ENCODE results near the gene DEFB129. TPM values are rescaled to one million over a fixed set of nuclear protein-coding genes. Genes with fewer than 3 reads are reported as not detected.
"Not testable (repeated sequence)": the region's sequence is repeated elsewhere in the genome, so short reads cannot be mapped to it uniquely, and the experiment has no call there.

Gene DEFB129
- total and polyA plus RNA-seq, 7 donors = not detected

DNA sequence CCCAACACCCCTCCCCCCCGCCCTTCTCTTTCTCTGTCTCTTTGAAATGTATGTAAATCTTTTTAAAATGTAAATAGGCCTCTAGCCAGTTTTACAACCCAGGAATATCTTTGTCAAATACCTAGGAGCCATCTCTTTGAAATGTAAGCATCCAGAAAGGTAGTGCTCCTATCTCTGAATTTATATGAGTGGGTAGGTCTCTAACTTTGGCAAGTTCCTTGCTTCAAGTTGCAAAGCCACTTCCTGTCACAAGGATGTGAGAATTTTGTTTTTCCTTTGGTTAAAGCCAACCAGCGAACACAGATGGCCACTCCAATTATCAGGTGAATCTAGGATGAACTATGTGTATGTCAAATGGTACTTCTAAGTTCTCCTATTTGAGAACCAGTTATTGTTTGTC lies 24.3 kb downstream of the DEFB129 start:
- Histone ChIP-seq H3K36me3 (ENCODE audit: insufficient read depth in 1 of 2, low read depth in 1 of 2) (no peaks in the 10 kb centered on the region), H3K27me3 (ENCODE audit: insufficient read depth in 3 of 3, low read length in 2 of 3) (peaks cover 0 to 4% (median 0%) of the 10 kb centered on the region in 3 donors), H3K4me3 (no peak overlapping the region), H3K9me3 (no peaks in the 10 kb centered on the region), H3K4me1 (no peaks in the 10 kb centered on the region), H3K27ac (no peak overlapping the region)
- TF ChIP-seq, protein P1, sequence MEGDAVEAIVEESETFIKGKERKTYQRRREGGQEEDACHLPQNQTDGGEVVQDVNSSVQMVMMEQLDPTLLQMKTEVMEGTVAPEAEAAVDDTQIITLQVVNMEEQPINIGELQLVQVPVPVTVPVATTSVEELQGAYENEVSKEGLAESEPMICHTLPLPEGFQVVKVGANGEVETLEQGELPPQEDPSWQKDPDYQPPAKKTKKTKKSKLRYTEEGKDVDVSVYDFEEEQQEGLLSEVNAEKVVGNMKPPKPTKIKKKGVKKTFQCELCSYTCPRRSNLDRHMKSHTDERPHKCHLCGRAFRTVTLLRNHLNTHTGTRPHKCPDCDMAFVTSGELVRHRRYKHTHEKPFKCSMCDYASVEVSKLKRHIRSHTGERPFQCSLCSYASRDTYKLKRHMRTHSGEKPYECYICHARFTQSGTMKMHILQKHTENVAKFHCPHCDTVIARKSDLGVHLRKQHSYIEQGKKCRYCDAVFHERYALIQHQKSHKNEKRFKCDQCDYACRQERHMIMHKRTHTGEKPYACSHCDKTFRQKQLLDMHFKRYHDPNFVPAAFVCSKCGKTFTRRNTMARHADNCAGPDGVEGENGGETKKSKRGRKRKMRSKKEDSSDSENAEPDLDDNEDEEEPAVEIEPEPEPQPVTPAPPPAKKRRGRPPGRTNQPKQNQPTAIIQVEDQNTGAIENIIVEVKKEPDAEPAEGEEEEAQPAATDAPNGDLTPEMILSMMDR (IDR thresholded peaks at IDR 0.05) = no peak
- 29 to 41% (median 40%) methylated on average over 2 of the region's 2 CpGs for WGBS, 3 donors
- intact Hi-C loops (cut with DNase I) = no loop called here
- no peak for DNase-seq
- ATAC-seq = no peak

GRCh38 chr20:252801-253200 lies 25.7 kb downstream of the DEFB129 start:
- Histone ChIP-seq H3K4me1 (no peaks in the 10 kb centered on the region), H3K27me3 (ENCODE audit: insufficient read depth in 3 of 3, low read length in 2 of 3) (peaks cover 0 to 4% (median 0%) of the 10 kb centered on the region in 3 donors), H3K4me3 (no peak overlapping the region), H3K27ac (no peak overlapping the region), H3K9me3 (no peaks in the 10 kb centered on the region), H3K36me3 (ENCODE audit: insufficient read depth in 1 of 2, low read depth in 1 of 2) (no peaks in the 10 kb centered on the region)
- TF ChIP-seq, protein P1 (IDR thresholded peaks at IDR 0.05) = no peak
- WGBS, 3 donors = 78 to 91% (median 80%) methylated on average over 2 of the region's 2 CpGs
- intact Hi-C loops (cut with DNase I) = no loop called here
- no peak for DNase-seq
- ATAC-seq = no peak

GRCh38 chr20:253447-253846 lies 26.4 kb downstream of the DEFB129 start:
- 43 to 53% (median 46%) methylated on average over 6 of the region's 6 CpGs for WGBS, 3 donors
- H3K9me3 ChIP-seq; ATAC-seq; H3K27ac ChIP-seq; H3K27me3 ChIP-seq (ENCODE audit: insufficient read depth in 3 of 3, low read length in 2 of 3); H3K4me1 ChIP-seq; H3K36me3 ChIP-seq (ENCODE audit: insufficient read depth in 1 of 2, low read depth in 1 of 2); intact Hi-C loops (cut with DNase I); H3K4me3 ChIP-seq; DNase-seq: not testable (repeated sequence)

DNA sequence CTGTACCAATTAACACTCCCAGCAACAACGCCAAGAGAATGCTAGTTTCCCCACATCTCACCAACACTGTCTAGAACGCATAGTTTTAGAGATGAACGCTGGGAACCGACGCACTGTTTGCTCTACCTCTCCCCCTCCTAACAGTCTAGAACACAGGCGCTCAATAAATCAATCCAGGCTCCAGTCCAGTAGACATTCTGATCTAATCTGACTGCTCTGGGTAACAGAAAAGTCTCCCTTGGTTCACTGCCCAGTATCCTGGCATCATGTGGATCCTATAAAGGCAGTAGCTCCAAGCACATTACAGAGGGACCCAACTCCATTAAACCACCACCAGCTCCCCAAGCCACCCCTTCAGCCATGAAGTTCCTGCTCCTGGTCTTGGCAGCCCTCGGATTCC lies 30.4 kb downstream of the DEFB129 start, which contains the start of gene DEFB132:
DEFB132 (plus strand) TSS at position 306 of the 400 bp plus-strand sequence; CDS start at position 361, 55 bp downstream.
- intact Hi-C loops (cut with DNase I) = no loop called here
- no peak for ATAC-seq
- WGBS, 3 donors = 74 to 76% (median 75%) methylated on average over 7 of the region's 7 CpGs

GRCh38 chr20:258269-258858 lies 31.3 kb downstream of the DEFB129 start:
- DNase-seq (no peak), ATAC-seq (no peak)
- WGBS, 3 donors = 49 to 75% (median 54%) methylated on average over 4 of the region's 4 CpGs
- H3K4me1 ChIP-seq = no peaks in the 10 kb centered on the region
- no peak overlapping the region for H3K27ac ChIP-seq
- intact Hi-C loops (cut with DNase I) = no loop called here
- no peaks in the 10 kb centered on the region for H3K9me3 ChIP-seq
- TF ChIP-seq, protein P1 (IDR thresholded peaks at IDR 0.05) = no peak
- no peak overlapping the region for H3K4me3 ChIP-seq
- no peaks in the 10 kb centered on the region for H3K36me3 ChIP-seq (ENCODE audit: insufficient read depth in 1 of 2, low read depth in 1 of 2)
- H3K27me3 ChIP-seq (ENCODE audit: insufficient read depth in 3 of 3, low read length in 2 of 3) = peaks cover 0 to under 1% (median 0%) of the 10 kb centered on the region in 3 donors

More for the DNA sequence above, 30.4 kb downstream of the DEFB129 start, which contains the start of gene DEFB132:
- H3K27me3 ChIP-seq (ENCODE audit: insufficient read depth in 3 of 3, low read length in 2 of 3) = peaks cover 0 to 4% (median 0%) of the 10 kb centered on the region in 3 donors
- no peak within 1 kb of the TSS for H3K4me3 ChIP-seq
- H3K27ac ChIP-seq = no peak within 1 kb of the TSS
- TF ChIP-seq, protein P1 (IDR thresholded peaks at IDR 0.05) = no peak
- no peak for DNase-seq
- H3K4me1 ChIP-seq = no peaks in the 10 kb centered on the region
- no peaks in the 10 kb centered on the region for H3K9me3 ChIP-seq
- no peaks in the 10 kb centered on the region for H3K36me3 ChIP-seq (ENCODE audit: insufficient read depth in 1 of 2, low read depth in 1 of 2)
